ENCODE measurements around the gene TMEM132E.

Gene TMEM132E

DNA sequence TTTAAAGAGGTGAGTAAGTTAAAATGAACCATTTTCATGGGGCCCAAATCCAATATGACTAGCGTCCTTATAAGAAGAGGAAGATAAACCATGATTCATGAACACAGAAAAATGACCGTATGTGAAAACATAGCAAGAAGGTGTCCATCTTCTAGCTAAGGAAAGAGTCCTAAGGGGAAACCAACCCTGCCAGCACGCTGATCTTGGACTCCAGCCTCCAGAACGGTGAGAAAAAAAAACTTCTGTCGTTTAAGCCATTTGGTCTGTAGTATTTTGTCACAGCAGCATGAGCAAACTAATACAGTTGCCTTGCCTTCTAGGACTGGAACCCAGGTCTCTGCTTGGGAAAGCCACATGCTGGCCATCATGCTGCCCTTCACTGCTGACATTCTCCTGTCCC, 4.2 kb upstream of the TMEM132E start:
- CTCF ChIA-PET, result interaction anchor here (0.8 kb wide), 1 partner anchor 81 kb away, joined by 3 read pairs; no protein-coding TSS in a partner anchor

DNA sequence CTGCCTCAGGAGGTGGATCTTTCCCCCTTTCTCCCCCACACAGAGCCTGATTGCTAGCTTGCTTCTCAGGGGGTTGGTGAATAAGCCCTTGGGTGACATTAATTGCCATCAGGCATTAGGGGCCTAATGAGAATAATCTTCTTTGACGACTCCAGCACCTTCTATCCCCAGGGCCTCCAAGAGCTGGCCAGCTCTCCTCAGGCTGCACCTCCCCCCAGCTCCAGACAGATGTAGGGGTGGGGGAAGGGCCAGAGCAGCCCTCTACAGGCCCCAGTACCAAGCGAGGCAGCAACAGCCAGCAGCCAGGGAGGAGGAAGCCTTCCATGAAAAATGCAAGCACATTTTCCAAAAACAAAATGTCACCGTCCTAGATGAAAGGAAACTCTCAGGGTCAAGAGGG, 1.4 kb upstream of the TMEM132E start:
- TF ChIP-seq, protein P1, sequence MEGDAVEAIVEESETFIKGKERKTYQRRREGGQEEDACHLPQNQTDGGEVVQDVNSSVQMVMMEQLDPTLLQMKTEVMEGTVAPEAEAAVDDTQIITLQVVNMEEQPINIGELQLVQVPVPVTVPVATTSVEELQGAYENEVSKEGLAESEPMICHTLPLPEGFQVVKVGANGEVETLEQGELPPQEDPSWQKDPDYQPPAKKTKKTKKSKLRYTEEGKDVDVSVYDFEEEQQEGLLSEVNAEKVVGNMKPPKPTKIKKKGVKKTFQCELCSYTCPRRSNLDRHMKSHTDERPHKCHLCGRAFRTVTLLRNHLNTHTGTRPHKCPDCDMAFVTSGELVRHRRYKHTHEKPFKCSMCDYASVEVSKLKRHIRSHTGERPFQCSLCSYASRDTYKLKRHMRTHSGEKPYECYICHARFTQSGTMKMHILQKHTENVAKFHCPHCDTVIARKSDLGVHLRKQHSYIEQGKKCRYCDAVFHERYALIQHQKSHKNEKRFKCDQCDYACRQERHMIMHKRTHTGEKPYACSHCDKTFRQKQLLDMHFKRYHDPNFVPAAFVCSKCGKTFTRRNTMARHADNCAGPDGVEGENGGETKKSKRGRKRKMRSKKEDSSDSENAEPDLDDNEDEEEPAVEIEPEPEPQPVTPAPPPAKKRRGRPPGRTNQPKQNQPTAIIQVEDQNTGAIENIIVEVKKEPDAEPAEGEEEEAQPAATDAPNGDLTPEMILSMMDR (conservative IDR thresholded peaks at IDR 0.05; ENCODE audit: low read depth), result no peak
- POLR2A ChIA-PET (ENCODE audit: low non-redundant PET), result no interaction called here
- DNase-seq (ENCODE audit: low spot score), result no peak
- no peak overlapping the region for H3K27ac ChIP-seq
- CTCF ChIA-PET, result no interaction called here

More for the DNA sequence above, 4.2 kb upstream of the TMEM132E start:
- TF ChIP-seq, protein P1 (conservative IDR thresholded peaks at IDR 0.05; ENCODE audit: low read depth), result no peak
- no peak for DNase-seq (ENCODE audit: low spot score)
- POLR2A ChIA-PET (ENCODE audit: low non-redundant PET), result no interaction called here
- H3K27ac ChIP-seq, result no peak overlapping the region

DNA sequence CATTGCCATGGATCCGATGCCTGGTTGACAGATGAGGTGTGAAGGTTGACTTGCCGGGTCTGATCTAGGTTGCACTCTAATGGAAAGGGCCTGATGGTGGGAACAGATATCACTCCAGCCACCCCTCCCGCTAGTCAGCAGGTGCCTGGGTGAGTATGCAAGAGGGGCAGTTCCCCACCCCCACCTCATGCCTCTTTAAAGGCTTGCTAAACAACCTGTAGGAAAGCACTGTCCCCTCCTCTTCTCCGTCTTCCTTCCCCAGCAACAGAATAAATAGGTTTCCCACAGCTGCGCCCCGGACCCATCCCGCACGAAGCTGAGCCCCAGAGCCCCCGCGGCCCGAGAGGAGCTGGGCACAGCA, 746 bp upstream of the TMEM132E start:
- ChIA-PET POLR2A (ENCODE audit: low non-redundant PET) (no interaction called here), CTCF (no interaction called here)
- DNase-seq (ENCODE audit: low spot score), result no peak
- TF ChIP-seq, protein P1 (conservative IDR thresholded peaks at IDR 0.05; ENCODE audit: low read depth), result no peak
- H3K27ac ChIP-seq, result no peak overlapping the region

DNA sequence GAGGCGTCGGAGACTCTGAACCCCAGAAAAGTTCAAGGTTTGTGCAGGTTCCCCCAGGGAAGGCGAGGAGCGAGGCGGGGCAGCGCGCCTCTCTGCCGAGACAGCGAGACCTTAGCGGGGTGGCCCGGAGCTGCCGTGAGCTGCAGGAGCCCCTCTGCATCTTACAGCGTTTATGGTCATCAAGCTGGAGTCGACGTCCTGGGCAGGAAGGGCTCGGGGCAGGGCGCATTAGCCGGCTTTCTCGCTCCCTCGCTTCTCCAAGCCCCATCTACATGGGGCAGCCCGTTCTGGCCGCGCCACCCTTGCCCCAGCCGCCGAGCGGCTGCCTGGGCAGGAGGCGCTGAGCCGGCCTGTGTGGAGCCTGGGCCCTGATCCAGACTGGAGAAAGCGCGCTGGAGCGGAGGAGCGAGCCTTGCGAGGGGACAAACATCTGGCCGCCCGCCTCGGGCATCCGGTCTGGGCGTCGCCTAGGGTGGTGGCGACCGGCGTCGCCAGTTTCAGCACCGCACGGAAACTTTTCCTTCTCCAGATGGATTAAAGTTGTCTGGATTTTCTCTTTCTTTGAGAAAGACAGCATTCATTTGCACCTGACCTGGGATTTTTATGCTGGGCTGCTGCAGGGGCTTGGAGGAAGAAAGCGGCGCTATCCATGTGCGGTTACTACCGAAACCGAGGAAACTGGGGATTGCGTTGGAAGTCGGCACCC, 750 bp downstream of the TMEM132E start:
- POLR2A ChIA-PET (ENCODE audit: low non-redundant PET), result no interaction called here
- CTCF ChIA-PET, result interaction anchor here (0.6 kb wide), 1 partner anchor 538 kb away, joined by 3 read pairs; no protein-coding TSS in a partner anchor
- no peak for DNase-seq (ENCODE audit: low spot score)
- H3K27ac ChIP-seq, result no peak overlapping the region
- TF ChIP-seq, protein P1 (conservative IDR thresholded peaks at IDR 0.05; ENCODE audit: low read depth), result no peak

DNA sequence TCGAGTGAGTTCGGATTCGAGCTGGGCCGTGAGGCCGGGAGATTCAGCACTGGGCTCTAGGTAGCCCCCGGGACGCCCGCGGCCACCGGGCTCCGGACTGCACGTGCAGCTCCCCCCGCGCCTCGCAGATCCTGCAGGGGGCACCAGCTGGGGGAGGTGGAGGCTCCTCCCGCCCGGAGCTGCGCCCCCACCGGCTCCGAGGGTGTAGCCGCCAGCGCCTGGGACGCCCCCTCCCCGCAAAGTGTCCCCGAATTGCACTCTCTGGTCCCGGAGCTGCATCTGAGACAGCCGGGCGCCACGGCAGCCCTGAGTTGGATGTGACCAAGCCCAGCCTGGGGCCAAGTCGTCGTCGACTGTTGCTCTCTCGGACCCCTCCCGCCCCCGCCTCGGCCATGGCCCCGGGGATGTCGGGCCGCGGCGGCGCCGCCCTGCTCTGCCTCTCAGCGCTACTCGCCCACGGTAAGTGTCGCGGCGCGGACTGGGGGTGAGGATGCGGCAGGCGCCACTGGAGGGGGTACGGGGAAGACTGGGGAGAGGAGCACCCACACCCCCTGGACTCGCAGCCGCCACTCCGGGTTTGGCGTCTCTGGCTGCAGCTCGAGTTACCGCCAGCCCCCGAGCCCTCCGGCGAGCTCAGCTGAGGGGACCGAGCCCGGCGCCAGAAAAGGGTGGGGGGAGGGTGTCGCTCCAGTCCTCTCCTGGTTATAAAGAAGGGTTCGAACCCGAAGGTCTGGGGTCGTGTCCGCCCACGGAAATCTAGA, 1.5 kb downstream of the TMEM132E start:
- no peak for DNase-seq (ENCODE audit: low spot score)
- ChIA-PET POLR2A (ENCODE audit: low non-redundant PET) (interaction anchor here (0.6 kb wide), 1 partner anchor 14 kb away, joined by 4 read pairs; no protein-coding TSS in a partner anchor), CTCF (no interaction called here)
- TF ChIP-seq, protein P1 (conservative IDR thresholded peaks at IDR 0.05; ENCODE audit: low read depth), result no peak
- no peak overlapping the region for H3K27ac ChIP-seq

DNA sequence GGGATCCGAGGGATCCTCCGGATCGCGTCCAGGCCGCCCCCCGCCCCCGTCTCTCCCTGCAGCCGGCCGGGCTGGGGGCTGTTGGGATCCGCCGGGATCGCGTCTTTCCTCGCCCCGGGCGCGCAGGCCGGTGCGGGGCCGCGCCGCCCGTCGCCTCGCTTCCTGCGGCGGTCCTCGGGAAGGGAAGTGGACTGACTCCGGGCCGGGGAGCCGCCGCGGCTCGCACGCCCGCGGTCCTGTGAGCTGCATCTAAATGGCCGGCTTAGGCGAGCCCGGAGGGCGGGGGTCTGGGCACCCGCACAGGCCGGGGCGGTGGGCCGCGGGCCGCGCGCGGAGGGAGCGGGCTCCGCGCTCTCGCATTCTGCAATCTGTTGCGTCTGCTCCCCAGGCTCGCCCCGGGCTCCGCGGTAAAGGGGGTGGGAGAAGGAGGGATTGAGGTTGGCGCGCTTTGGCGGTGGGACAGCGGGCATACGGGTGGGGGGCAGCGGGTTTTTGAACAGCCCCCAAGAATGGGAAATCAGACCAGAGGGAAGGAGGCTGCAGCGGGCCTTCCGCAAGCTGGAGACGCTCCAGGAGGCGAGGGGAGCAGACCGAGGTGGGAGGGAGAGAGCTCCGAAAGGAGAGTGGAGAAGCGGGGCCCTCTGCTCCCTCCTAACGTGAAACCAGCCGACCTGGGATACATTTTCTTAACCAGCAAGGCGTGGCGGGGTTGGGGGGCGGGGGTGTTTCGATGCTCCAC, 2.2 kb downstream of the TMEM132E start:
- DNase-seq (ENCODE audit: low spot score), result no peak
- no peak overlapping the region for H3K27ac ChIP-seq
- TF ChIP-seq, protein P1 (conservative IDR thresholded peaks at IDR 0.05; ENCODE audit: low read depth), result no peak
- ChIA-PET CTCF (interaction anchor here (0.6 kb wide), 1 partner anchor 351 kb away, joined by 4 read pairs; no protein-coding TSS in a partner anchor), POLR2A (ENCODE audit: low non-redundant PET) (no interaction called here)

Data from RWPE1 (cell line).